GM12874 (cell line): ENCODE data around the gene R3HDM2.

ENCODE experiments used
- TF ChIP-seq, protein P1 (sequence below): IDR thresholded peaks from 2 replicates; pipeline ENCODE4 v1.5.1; 2011; ENCODE audit warnings: low read depth, mild to moderate bottlenecking, control low read depth, low read length, moderate library complexity; ENCODE audit not compliant: insufficient read depth

The R3HDM2 gene

DNA sequence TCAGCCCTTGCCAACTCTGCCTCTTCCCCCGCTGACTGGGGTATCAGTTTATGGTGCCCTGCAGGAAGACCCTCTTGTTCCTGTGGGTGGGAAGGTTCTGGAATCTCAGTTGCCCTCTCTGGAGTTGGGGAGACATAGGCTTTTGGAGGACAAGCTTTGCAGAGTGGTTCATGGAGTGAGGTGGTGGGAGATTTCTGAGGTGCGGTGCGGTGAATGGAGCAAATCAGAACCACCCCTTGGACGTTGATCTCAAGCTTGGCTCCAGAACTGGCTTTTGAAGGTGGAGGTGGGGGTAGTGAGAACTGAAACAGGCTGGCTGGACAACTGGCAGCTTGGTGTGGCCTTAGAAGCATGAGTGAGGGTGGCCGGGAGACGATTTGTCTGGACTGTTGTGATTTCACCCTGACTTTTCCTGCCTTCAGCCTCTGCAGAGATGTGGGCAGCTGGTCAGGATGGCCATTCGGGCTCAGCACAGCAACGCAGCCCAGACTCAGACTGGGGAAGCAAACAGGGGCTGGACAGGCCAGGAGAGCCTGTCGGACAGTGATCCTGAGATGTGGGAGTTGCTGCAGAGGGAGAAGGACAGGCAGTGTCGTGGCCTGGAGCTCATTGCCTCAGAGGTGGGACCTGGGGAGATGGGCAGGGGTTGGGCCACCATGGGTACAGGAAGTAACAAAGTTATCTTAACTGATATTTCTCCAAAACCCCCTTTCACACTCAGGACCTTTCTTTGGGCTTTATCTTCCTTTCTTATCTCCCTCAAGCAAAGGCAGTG, 200.3 kb downstream of the R3HDM2 start:
- TF ChIP-seq, protein P1, sequence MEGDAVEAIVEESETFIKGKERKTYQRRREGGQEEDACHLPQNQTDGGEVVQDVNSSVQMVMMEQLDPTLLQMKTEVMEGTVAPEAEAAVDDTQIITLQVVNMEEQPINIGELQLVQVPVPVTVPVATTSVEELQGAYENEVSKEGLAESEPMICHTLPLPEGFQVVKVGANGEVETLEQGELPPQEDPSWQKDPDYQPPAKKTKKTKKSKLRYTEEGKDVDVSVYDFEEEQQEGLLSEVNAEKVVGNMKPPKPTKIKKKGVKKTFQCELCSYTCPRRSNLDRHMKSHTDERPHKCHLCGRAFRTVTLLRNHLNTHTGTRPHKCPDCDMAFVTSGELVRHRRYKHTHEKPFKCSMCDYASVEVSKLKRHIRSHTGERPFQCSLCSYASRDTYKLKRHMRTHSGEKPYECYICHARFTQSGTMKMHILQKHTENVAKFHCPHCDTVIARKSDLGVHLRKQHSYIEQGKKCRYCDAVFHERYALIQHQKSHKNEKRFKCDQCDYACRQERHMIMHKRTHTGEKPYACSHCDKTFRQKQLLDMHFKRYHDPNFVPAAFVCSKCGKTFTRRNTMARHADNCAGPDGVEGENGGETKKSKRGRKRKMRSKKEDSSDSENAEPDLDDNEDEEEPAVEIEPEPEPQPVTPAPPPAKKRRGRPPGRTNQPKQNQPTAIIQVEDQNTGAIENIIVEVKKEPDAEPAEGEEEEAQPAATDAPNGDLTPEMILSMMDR, result no peak

DNA sequence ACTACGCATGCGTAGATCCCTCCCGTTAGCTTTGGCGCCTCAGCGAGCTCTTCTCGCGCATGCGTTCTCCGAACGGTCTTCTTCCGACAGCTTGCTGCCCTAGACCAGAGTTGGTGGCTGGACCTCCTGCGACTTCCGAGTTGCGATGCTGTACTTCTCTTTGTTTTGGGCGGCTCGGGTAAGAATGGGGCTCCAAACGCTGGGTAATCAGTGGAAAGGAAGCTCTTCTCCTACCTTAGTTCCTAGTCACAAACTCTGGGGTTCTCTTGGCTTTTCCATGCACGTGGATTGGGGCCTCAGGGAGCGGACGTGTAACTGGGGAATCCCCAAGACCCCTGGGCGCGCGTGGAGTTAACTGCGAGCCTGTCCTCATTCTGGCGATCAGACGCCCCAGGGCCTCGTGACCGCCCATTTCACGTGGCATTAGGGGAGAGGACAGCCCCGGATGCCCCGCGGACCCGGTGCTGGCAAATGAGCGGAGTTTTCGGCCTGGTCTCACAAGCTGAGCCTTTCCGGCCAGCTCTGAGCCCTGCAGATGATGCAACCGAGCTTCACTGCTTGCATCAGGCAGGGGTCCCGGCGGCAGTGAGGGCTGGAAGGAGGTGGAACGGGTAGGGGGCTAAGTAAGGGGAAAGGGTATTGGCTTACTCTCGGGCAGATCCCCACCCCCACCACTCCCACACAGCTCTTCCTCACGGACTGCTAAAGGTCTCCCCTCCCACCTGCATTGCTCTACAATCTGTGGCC, 201.0 kb downstream of the R3HDM2 start, which contains the start of gene SHMT2:
Gene SHMT2 (plus strand): TSS at position 78 of the 747 bp plus-strand sequence. CDS start 68 bp downstream, at position 146.
- TF ChIP-seq, protein P1, result no peak

DNA sequence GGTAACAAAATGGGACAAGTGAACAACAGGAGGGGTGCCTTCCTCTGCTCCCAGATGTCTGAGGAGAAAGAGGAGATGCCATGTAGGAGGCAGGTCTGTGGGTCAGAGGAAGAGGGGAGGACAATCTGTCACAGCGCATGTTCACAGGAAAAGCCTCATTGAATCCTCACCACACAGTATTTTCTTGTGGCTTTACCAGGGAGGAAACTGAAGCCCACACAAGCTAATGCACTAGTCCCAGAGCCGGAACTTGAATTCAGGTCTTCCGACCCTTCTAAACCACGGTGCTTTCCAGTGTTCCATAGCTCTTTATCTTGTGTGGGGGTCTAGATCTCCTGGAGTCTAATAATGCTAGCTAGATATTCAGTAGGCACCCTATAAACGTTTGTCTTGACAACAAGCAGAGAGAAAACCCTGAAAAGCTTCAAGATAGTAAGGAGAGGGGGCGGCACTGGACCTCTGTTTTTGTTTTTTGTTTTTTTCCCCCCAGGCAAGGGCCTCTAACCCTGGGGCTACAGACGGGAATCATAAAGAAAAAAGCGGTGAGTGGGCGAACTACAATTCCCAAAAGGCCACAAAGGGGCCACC, 201.7 kb downstream of the R3HDM2 start:
- TF ChIP-seq, protein P1, result no peak

DNA sequence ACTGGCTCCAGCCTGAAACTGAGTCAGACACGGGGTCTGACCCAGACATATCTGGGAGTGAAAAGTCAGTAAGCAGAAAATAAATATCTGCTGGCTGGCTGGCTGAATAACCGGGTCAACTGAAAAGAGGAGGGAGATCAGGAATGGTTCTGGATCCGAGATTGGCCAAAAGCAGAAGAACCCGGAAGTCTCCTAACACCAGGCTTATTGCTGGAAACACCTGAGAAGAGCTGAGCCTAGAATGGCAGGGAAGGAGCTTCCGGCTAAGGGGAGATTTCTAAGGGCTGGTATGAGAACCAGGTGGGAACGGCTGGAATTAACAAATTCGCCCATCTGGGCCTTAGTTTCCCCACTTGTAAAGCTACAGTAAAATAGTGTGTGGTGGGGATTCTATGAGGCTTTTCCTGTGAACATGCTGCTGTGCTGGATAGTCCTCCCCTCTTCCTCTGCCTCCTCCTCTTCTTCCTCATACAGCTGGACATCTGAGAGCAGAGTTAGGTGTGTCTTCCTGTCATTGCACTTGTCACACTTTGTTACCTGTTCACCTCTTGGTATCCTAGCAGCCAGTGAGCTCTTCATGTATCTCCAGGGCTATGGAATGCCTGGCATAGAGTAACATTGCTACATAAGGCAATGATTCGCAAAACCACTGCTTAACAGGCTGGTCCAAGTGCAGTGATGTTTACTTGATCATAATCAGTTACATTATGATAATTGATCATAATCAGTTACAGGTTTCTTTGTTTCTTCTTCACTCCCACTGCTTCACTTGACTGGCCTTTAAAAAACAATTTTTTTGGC, 203.3 kb downstream of the R3HDM2 start:
- TF ChIP-seq, protein P1, result no peak

DNA sequence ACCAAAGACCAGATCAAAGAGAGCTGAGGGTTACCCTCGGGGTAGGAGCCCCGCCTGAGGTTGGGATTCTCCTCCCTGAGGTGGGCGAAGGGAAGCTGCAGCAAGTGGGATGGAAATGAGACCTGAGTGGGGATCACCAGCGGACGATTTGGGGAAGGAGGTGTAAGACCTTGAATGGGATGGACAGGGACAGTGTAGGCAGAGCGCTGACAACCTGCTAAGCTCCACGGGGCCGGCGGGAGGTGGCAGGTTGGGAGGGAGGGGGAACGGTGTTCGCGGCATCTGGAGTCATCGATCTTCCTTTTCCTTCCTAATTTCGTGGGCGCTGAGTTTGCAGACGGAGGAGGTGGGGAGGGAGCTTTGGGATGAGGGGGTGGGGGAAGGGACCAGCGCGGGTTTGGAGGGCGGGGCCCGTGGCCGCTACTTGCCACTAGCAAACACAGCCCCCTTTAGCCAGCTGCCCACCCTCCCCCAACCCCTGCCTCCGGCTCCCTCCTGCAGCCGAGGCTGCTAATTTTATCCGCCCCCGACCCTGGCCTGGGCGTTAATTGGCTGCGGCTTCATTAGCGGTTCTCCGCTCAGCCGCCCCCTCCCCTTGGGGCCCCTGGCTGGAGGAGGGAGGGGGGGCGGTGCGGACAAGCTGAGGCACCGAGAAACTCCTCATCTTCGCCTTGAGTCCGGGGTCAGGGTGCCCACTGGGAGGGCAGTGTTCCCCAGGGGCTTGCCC, 204.1 kb downstream of the R3HDM2 start:
- TF ChIP-seq, protein P1, result no peak

DNA sequence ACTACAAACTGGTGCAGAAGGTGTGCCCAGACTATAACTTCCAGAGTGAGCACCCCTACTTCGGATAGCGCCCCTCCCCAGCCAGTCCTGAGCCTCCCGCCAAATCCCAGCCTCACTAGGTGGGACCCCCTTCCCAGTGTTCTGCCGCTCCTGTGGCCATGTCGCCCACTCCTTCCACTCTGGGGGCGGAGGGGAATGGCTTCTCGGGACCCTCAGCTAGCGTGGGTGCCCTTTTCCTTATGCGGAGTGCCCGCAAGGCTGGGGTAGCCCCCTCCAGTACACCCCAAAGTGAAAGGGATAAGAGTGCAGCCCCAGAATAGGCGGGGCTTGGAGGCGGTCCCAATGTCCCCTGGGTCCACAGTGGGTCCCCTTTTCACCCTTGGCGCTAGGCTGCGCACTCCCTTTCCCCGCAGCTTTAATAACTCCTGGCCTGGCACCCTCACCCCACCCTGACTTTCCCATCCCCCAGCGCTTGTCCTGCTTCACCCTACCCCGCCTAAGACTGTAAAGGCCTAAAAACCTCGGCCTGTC, 205.1 kb downstream of the R3HDM2 start:
- TF ChIP-seq, protein P1, result no peak
